ENCODE measurements around the gene JAK1.

- TF ChIP-seq POLR2A (IDR thresholded peaks at IDR 0.05): no peak
- TF ChIP-seq CTCF (IDR thresholded peaks at IDR 0.05): no peak
These were observed 48.4 kb downstream of the JAK1 start for GRCh38 chr1:64917907-64918306.
